GM21390 (cell line): ENCODE data around the gene GAK.

Experiments used
- ATAC-seq: cut with Tn5 transposase; IDR thresholded peaks from one replicate; pipeline ENCODE4 v1.9.1; 2021; ENCODE audit not compliant: unreplicated experiment

Gene GAK

DNA sequence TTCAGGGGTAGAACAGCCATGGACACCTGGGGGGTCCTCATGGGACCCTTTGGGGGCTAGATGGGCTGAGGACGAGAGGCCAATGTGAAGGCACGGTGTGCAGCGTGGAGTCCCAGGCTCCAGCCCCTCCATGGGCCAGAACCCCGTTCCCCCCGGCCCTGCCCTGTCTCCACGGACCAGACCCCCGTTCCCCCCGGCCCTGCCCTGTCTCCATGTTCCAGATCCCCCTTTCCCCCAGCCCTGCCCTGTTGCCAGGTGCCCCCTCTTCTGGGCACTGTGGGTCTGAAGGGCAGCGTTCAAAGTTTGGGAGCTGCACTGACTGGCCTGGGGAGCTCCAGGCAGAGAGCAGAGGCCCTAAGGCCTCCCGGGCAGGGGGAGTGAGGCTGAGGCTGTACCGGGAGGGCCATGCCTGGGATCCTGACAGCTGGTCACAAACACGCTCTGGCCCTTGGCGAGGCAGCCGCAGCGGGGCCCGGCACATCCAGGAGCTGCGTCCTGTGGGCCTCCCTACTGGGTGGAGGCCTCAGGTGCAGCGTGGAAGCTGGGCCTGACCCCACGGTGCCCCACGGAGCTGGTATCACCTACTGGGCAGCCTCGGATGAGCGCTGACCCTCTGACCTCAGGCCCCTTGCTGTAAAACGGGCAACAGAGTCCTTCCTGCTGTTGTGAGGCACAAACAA is 32.4 kb upstream of the GAK start:
- no peak for ATAC-seq

DNA sequence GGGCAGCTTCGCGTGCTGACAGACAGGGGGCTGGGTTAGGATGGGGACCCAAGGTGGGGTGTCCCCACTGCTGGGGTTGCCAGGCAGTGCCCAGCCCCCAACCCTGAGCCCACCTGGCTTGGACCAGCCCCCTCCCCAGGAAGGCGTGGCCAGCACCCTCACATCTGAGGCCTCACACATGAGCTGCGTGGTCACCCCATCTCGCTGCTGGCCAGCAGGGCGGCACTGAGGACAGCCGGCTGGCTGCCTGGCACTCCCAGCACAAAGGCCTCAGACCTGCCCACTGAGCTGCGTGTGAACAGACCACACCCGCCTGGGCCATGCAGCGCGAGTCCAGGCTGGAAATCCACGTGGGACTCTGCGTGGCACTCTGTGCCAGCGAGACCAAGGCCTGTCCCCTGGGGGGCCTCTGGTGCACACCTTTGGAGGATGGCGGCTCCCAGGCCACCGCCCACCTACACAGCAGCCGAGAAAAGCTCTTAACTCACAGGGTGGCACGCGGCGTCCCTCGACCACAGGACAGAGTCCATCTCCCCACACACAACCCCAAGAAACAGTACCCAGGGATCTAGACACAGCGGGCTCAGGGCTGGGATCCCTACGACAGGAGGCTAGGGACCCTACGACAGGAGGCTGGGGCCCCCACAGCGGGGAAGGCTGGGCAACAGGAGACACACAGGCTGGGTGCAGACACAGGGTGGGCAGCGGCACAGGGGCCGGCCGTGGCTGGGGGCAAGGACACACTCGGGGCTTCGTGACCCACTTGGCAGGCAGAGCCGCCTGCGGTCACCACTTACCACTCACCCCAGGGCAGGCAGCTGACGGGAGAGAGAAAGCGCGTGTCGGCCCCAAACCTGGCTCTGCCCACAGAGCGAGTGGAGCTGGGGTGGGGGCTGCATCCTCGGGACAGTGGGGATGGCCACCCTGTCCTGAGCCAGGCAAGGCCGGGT is 31.4 kb upstream of the GAK start:
- ATAC-seq, result no peak

DNA sequence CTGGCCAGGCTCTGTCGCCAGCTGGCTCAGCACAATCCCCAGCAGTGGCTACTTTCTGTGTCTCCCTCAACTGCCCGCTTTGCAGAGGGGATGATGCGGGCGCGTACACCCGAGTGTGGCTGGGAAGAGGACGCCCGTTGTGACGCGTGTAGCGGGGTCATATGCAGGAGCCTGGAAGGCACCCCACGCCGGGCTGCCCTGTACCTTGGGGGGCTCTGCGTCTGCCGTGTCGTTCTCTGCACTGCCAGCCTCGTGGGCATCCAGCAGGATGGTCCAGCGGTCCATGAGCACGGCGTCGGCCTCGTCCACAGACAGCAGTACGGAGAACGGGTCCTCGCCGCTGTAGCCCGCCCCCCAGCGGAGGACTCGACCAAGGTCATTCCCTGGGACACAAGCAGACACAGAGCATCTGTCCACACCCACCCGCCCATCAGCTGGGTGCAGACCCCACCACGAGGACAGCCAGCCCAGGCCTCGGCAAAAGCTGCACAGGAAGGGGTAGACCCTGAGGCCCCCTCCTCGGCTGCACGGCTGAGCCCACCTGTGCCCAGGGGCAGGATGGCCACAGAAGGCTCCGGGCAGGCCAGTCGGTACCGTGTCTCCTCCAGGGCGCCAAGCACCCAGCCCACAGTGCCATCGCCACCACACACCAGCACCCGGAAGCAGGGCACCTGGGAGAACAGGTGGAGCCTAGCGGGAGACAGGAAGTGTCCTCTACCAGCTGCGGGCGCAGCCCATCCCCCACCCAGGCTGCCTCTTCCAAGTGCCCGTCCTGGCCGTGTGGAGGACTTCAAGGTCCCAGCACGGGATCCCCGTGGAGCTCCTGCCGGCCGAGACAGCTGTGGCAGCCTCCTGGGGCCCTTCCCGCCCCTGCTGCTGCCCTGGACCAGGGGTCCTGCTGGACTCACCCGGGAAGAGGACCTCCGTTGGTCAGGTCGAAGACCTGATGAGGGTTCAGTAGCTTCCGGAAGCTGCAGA is 30.4 kb upstream of the GAK start:
- ATAC-seq, result no peak

DNA sequence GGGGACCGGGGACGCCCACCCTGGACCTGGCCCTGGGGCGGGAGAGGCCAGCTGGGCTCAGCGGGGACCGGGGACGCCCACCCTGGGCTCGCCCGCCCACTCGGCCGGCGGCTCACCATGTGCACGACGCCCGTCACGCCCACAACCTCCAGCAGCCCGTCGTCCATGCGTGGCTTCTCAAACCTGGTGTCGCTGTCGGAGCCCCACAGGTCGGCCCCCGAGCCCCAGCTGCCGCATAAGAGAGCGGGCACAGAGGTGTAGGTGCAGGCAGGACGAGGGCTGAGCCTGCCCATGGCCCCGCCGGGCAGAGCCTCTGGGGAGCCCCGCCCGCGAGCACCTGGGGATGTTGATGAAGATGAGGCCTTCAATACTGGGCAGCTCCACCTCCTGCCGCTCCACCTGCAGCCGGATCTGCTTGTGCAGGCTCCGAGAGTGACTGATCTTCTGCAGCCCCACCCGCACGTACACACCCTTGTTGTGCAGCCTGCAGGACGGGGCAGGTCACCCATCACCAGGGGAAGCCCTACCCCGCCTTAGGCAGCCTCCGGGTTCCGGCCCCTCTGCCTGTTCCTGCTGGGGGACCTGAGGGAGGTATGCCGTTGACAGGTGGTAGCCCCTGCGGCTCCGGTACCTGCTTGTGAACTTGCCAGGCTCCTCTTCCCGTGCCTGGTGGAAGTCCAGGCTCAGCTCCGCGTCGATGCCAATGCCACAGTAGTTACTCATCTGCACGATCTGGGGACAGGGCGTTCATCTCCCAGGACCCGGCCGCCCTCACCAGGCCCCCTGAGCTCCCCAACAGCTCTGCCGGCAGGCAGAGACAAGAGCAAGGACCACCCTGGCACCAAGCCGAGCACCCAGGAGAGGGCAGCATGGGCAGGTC is 29.5 kb upstream of the GAK start:
- ATAC-seq, result no peak

DNA sequence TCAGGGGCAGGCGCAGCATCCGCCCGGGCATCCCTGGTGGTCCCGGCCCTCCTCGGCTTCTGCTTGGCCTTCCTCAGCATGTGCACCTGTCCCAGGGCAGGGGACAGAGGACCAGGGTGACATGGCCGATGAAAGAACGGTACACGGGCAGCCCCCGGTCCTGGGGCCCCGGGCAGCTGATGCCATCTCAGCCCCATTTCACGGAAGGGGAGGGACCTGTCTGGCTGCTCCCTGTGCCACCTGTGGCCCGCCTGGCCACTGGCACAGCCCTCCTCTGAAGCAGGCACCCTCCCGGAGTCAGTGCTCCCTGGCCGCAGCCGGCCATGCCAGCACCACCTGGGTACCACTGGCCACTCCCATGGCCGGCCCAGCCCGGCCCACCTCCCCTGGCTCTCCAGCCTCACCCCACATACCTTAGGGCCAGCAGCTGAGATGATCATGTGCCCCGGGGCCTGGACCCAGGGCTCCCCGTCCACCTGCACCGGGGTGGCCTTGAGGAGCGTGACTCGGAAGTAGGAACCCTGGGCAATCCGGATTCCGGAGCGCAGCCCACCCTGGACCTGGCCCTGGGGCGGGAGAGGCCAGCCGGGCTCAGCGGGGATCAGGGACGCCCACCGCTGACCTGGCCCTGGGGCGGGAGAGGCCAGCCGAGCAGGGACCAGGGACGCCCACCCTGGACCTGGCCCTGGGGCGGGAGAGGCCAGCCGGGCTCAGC is 28.7 kb upstream of the GAK start:
- no peak for ATAC-seq

DNA sequence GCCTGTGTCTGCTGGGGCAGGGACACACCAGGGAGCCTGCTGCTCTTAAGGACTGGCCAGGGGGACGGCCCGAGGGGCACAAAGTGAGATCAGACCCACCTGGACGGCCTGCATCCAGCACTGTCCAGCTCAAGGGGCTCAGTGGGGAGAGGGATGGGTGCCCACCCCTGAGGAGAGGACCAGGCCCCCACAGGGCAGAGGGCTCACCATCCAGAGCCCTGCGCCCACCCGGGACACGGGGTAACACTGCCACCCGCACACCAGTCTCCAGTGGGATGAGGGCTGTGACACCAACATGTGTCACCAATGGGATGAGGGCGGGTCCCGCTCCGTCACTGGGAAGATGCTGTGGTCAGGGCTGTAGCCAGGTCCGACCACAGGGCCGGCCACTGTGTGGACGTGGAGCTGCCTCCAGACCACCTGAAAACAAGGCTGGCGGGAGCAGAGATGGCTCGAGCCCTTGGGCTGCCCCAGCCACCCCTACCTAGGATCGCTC is 28.1 kb upstream of the GAK start:
- no peak for ATAC-seq

DNA sequence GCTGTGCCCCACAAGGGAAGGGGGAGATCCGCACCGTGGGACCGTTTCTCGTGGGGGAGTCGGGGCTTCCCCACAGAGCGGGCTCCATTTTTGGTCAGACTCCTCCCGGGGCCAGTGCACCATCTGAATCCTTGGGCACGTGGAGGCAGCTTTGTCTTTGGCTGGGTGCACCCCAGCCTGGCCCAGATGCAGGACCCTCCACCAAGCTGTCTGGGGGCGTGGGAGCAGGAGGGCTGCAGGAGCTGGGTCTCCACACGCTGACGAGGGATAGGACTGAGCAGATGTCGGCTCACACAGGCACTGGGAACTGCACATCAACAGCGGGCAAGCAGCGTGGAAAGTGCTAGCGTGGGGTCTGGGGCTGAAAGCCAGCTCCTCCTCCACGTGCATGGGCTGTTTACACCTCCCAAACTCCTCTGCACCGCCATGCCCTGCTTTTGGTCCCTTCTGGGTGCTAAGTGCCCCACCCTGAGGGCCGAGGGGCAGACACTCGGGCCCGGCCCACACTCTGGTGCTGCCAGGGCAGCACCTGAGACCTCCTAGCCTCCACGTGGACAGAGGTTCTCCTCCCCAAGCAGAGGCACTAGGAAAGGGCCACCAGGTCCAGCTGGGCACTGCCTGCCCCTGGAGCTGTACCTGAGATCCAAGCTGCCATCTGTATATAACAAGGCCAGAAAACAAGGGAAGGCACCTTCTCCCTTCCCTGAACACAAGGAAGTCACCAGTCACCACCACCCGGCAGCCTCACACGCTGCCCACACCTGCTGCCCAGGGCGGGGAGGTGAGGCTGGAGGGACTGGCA is 27.4 kb upstream of the GAK start:
- ATAC-seq, result no peak

DNA sequence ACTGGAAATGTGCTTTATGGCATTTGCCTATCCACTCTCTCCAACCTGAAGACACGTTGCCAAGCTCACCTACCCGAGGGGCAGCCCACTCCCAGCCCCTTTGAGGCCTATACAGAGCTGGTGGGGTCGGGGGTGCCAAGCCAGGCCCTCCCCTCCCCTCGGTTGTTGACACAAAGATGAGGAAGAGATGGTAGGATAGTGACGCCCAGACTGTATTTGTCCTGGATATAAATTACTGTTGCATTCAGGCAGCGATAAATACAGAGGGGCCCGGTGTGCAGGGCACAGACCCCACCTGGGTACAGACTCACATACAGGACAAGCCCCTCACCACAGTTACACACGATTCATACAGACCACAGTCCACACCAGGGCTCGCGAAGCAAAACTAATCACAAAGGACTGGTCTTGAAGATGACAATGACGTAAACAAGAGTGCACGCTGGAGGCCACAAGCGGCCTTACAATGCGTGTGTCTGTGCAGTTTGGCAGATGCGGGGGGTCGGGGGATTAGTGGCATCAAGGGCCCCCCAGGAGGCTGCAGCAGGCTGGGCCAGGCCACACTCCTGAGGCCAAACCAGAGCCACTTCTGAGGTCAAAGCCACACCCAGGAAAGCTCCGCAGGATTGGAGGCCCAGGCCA is 26.7 kb upstream of the GAK start:
- no peak for ATAC-seq

DNA sequence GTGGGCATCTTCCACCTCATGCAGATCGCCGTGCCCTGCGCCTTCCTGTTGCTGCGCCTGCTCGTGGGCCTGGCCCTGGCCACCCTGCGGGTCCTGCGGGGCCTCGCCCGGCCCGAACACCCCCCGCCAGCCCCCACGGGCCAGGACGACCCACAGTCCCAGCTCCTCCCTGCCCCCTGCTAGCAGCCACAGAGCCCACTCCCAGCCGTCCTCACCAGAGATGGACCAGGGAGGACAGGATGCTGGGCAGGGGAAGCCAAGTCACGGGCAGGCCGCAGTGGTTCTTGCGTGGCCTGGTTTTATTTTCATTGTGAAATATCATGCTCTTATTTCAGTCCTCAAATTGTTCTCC is 26.2 kb upstream of the GAK start:
- ATAC-seq, result no peak

DNA sequence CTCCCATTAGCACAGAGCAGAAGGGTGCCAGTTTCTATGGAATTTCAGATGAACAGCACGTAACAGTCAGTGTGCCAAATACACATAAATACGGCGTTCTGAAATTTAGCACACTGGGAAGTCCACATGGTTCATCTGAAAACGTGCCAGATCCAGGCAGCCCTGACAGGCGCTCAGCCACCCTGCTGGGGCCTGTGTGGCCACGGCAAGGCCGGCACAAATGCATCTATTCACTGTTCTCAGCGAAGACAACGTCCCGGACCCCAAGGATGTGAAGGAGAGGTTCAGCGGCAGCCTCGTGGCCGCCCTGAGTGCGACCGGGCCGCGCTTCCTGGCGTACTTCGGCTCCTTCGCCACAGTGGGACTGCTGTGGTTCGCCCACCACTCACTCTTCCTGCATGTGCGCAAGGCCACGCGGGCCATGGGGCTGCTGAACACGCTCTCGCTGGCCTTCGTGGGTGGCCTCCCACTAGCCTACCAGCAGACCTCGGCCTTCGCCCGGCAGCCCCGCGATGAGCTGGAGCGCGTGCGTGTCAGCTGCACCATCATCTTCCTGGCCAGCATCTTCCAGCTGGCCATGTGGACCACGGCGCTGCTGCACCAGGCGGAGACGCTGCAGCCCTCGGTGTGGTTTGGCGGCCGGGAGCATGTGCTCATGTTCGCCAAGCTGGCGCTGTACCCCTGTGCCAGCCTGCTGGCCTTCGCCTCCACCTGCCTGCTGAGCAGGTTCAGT is 25.6 kb upstream of the GAK start:
- ATAC-seq, result no peak

DNA sequence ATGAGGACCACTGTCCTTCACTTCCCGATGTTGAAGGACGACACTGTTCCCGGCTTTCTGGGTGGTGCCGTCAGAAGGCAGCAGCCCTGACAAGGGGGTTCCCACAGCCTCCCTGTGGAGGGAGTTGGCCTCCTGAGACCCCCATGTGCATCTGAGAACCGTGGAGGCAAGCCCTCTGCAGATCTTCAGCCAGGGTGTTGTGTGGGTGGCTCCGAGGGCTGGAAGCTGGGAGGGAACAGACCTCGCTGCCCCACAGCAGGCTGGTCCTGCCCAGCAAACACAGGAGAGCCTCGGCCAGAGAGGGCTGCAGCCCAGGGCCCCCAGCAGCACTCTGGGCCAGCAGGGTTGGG is 25.1 kb upstream of the GAK start:
- ATAC-seq, result no peak

DNA sequence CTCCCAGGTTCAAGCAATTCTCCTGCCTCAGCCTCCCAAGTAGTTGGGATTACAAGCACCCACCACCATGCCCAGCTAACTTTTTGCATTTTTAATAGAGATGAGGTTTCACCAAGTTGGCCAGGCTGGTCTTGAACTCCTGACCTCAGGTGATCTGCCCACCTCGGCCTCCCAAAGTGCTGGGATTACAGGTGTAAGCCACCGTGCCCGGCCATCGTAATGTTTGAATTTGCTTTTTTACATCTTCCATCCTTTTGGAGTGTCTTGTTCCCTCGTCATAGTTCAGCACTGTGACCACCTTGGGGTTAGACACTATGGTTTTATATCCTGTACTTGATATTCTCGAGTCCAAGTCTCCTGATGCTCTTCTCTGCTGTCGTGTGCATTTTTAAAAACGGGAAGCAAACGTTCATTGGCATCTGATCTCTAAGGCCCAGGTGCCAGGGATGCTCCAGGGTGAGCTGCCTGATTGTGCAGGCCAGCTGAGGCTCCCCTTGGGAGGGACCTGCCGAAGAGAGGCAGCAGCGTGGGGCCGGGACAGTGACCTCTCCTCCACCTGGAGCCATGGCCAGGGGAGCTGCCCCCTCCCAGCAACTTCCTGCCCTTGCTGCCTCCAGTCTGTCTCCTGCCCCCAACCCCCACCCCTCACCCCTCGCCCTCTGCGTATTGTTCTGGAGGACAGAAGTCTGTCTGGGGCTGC is 24.6 kb upstream of the GAK start:
- ATAC-seq, result no peak

DNA sequence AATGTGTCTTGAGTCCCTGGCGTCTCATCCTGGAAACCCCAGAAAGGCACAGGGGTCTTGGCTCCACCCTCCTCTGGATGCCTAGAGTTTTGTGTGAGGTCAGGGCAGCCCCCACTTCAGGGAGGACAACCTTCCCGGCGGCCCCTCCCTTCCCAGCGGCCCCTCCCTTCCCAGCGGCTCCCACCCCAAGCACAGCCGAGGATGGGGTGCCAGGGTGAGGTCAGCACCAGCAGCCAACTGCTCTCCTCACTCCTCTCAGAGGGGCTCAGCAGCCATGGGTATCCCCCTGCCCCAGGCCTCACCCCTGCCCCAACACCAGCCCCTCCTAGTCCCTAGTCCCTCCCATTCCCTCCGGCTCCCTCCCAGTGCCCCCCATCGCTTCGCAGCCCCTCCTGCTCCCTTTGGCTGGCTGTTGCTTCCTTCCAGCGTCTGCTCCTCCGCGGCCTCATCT is 23.8 kb upstream of the GAK start:
- ATAC-seq, result no peak

DNA sequence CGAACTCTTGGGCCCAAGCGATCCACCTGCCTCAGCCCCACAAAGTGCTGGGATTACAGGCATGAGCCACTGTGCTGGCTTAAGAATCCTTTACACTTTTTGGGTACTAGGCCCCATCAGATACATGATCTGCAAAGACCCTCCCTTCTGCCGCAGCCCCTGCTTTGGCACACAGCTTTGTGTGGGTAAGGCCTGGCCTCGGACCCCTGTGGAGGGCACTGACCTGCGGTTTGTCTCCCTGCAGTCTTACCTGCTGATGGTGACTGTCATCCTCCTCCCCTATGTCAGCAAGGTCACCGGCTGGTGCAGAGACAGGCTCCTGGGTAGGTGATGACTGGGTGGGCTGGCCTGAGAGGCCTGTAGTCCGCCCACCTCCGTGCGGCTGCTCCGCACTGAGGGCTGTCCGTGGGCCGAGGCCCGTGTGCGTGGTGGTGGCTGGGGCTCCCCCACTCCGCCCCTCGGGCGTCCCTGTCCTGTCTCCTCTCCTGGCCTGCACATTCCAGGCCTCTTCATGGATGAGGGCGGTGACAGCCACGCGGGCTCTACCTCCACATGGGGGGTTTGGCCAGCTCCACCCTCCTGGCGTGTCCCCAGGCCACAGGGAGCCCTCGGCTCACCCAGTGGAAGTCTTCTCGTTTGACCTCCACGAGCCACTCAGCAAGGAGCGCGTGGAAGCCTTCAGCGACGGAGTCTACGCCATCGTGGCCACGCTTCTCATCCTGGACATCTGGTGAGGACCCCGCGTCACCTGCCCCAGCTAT is 23.2 kb upstream of the GAK start:
- no peak for ATAC-seq

DNA sequence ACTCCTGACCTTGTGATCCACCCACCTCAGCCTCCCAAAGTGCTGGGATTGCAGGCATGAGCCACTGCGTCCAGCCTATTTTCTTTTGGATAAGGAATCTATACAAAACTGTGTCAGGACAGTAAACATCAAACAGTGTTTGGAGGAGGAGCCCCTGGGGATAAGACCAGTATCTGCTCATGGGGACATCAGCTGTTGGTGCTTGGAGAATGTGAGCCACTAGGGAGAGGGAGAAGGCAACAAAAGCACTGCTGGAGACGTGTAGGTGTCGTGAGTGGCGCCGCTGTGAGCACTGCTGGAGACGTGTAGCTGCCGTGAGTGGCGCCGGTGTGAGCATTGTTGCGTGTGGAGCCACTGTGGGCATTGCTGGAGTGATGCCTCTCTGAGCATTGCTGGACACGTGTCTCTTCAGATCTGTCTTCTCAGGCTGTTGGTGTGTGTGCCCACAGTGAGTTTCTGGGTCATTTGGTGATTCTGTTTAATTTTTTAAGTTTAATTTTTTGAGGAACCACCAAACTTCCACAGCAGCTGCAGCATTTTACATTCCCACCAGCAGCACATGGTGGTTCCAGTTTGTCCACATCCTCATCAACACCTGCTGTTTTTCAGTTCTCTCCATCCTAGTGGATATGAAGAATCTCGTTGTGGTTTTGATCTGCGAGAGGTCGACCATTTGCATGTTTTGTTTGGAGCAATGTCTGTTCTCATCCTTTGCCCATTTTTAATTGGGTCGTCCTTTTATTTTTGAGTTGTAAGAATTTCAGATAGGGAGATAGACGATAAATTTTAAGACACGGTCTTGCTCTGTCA is 22.3 kb upstream of the GAK start:
- no peak for ATAC-seq

DNA sequence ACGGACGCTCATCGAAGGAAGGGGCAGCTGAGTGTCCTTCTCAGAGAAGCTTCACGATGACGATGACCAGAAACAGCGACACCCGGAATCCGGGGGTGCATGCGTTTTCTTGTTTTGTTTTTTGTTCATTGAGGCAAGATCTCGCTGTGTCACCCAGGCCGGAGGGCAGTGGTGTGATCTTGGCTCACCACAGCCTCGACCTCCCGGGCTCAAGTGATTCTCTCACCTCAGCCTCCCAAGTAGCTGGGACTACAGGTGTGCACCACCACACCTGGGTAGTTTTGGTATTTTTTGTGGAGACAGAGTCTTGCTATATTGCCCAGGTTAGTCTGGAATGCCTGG is 21.4 kb upstream of the GAK start:
- no peak for ATAC-seq
